ENCODE results near the gene CWC27. TPM values are rescaled to one million over a fixed set of nuclear protein-coding genes. Genes with fewer than 3 reads are reported as not detected.

CWC27 gene
- total RNA-seq, 6 donors from 2014 or later: 8.0 to 21.2 (median 14.6) TPM

DNA sequence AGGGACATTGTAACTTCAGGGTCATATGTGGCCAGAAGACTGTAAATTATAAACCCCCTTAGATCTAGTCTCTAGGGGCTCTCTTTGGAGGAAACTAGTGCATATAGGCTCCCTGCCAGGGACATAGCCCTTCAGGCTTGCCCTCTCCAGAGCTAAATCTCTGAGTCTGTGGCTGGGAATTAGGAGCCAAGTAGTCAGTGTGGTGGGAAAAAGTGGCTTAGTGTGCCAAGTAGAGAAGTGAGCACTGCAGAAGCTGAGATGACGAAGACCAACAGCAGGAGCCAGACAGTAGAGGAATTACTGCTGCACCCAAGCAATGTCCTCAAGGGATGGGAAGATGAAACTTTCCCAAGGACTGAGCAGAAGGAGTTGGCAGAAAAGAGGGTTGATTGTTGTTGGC, 71.2 kb downstream of the CWC27 start:
- H3K27me3 ChIP-seq: no peaks in the 10 kb centered on the region
- ATAC-seq (ENCODE audit: low FRiP score in 2 of 2) (no peak), DNase-seq (no peak)
- H3K27ac ChIP-seq: no peak overlapping the region
- TF ChIP-seq CTCF (IDR thresholded peaks at IDR 0.05): no peak
- no peak for TF ChIP-seq POLR2AphosphoS5 (IDR thresholded peaks at IDR 0.05)
- TF ChIP-seq POLR2A (IDR thresholded peaks at IDR 0.05): no peak
- no peak for TF ChIP-seq EP300 (IDR thresholded peaks at IDR 0.05)
- H3K9me3 ChIP-seq: no peaks in the 10 kb centered on the region
- H3K4me3 ChIP-seq: no peak overlapping the region
- 86 to 89% methylated on average over 1 of the region's 1 CpG for WGBS, 2 donors
- H3K4me1 ChIP-seq: peaks cover 0 to 4% (median 0%) of the 10 kb centered on the region in 4 donors
- peaks cover 0 to 5% (median 2%) of the 10 kb centered on the region in 4 donors for H3K36me3 ChIP-seq

GRCh38 chr5:64840958-64841357, 72.2 kb downstream of the CWC27 start:
- WGBS, 2 donors: 91 to 97% methylated on average over 1 of the region's 1 CpG

DNA sequence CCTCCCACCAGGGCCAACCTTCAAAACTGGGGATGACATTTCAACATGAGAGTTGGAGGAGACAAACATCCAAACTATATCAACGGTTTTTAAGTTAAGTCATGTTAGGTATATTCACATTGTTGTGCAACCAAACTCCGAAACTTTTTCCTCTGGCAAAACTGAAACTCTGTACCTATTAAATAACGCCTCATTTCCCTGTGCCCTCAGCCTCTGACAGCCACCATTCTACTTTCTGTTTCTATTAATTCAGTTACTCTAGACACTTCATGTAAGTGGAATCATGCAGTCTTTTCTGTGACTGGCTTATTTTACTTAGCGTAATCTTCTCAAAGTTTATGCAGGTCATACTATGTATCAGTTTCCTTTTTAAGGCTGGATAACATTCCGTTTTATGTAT, 85.0 kb downstream of the CWC27 start:
- DNase-seq (no peak), ATAC-seq (ENCODE audit: low FRiP score in 2 of 2) (no peak)
- no peaks in the 10 kb centered on the region for H3K36me3 ChIP-seq
- no peaks in the 10 kb centered on the region for H3K9me3 ChIP-seq
- WGBS, 2 donors: 93 to 98% methylated on average over 5 of the region's 5 CpGs
- H3K4me3 ChIP-seq: no peak overlapping the region
- no peaks in the 10 kb centered on the region for H3K27me3 ChIP-seq
- TF ChIP-seq POLR2A (IDR thresholded peaks at IDR 0.05) (no peak), POLR2AphosphoS5 (IDR thresholded peaks at IDR 0.05) (no peak), CTCF (IDR thresholded peaks at IDR 0.05) (no peak), EP300 (IDR thresholded peaks at IDR 0.05) (no peak)
- no peak overlapping the region for H3K27ac ChIP-seq
- no peaks in the 10 kb centered on the region for H3K4me1 ChIP-seq

More at GRCh38 chr5:64840958-64841357, 72.2 kb downstream of the CWC27 start:
- Histone ChIP-seq H3K36me3 (peaks cover 0 to 7% (median 2%) of the 10 kb centered on the region in 4 donors), H3K9me3 (peaks cover 0 to 10% (median 3%) of the 10 kb centered on the region in 4 donors), H3K4me3 (no peak overlapping the region), H3K27ac (no peak overlapping the region), H3K4me1 (peaks cover 0 to 4% (median 0%) of the 10 kb centered on the region in 4 donors), H3K27me3 (no peaks in the 10 kb centered on the region)
- TF ChIP-seq POLR2AphosphoS5 (IDR thresholded peaks at IDR 0.05) (no peak), CTCF (IDR thresholded peaks at IDR 0.05) (no peak), EP300 (IDR thresholded peaks at IDR 0.05) (no peak), POLR2A (IDR thresholded peaks at IDR 0.05) (no peak)
- DNase-seq: no peak
- no peak for ATAC-seq (ENCODE audit: low FRiP score in 2 of 2)

DNA sequence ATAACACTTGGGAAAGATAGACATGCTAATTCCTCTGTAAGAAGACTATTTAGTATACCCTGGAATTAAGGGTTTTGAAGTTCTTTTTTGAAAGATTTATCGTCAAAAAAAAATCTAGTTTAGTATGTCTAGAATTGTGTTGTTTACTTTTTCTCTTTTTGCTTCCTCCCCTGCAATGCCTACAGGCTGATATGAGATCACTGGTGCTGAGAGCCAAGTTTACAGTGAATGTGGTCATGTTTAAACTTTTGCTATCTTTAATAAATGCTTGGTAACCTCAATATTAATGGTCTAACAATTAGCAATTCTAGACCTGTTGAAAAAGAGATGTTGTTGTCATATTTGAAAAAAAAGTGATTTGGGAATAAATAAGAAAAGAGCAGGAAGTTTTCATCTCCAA, 86.1 kb downstream of the CWC27 start:
- DNase-seq: no peak
- TF ChIP-seq CTCF (IDR thresholded peaks at IDR 0.05): no peak
- TF ChIP-seq EP300 (IDR thresholded peaks at IDR 0.05): no peak
- TF ChIP-seq POLR2AphosphoS5 (IDR thresholded peaks at IDR 0.05): no peak
- no peak for TF ChIP-seq POLR2A (IDR thresholded peaks at IDR 0.05)
- Histone ChIP-seq H3K9me3 (no peaks in the 10 kb centered on the region), H3K4me3 (no peak overlapping the region), H3K27ac (no peak overlapping the region), H3K4me1 (peaks cover 0 to 4% (median 0%) of the 10 kb centered on the region in 4 donors), H3K36me3 (no peaks in the 10 kb centered on the region), H3K27me3 (no peaks in the 10 kb centered on the region)
- ATAC-seq (ENCODE audit: low FRiP score in 2 of 2): no peak
- 37 to 64% methylated on average over 1 of the region's 1 CpG for WGBS, 2 donors

DNA sequence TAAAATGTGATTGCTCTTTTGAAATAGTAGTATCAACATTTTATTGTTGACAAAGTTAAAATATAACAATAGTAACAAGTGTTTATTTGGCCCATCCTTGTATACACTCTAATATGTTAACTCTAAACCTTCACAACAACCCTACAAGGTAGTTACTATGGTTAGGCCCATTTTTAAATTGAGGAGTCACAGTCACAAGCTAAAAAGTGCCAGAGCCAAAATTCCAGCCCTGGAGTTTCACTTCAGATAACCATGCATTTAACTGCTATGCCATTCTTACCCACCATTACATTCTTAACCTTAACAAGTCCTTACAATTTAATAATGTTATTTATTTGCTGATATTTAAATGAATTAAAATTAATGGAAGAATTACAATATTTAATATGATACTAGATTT, 91.2 kb downstream of the CWC27 start:
- Histone ChIP-seq H3K4me1 (peaks cover 0 to 4% (median 0%) of the 10 kb centered on the region in 4 donors), H3K27ac (no peak overlapping the region), H3K36me3 (no peaks in the 10 kb centered on the region), H3K4me3 (no peak overlapping the region), H3K9me3 (no peaks in the 10 kb centered on the region), H3K27me3 (no peaks in the 10 kb centered on the region)
- DNase-seq (no peak), ATAC-seq (ENCODE audit: low FRiP score in 2 of 2) (no peak)
- no peak for TF ChIP-seq EP300 (IDR thresholded peaks at IDR 0.05)

Measured in upper lobe of left lung (tissue), 6 donors.